Adrenal gland (tissue), 5 donors: Measurements from ENCODE around the gene CCDC91.

Experiments used
- POLR2A ChIP-seq, 2 donors: fragments of 450-650 bp; IDR thresholded peaks; one replicate each; pipeline ENCODE4 v1.6.1; 2017; ENCODE audit warnings: antibody characterized with exemption in 2 of 2, mild to moderate bottlenecking in 2 of 2, moderate library complexity in 1 of 2
- TF ChIP-seq, protein P1 (sequence below), 6 experiments: fragments of 450-650 bp in 4 of 6; fragments of 200-600 bp in 2 of 6; sonication (generic) in 1 of 6; IDR thresholded peaks; 1 replicate in 5 of 6; 2 replicates in 1 of 6; pipeline versions ENCODE4 v1.5.1 to v1.8.0; 2016 to 2021; ENCODE audit warnings: antibody characterized with exemption in 6 of 6, mild to moderate bottlenecking in 2 of 6, moderate library complexity in 1 of 6
- donor health status: DM: no; HTN: no; CAD: no.

DNA sequence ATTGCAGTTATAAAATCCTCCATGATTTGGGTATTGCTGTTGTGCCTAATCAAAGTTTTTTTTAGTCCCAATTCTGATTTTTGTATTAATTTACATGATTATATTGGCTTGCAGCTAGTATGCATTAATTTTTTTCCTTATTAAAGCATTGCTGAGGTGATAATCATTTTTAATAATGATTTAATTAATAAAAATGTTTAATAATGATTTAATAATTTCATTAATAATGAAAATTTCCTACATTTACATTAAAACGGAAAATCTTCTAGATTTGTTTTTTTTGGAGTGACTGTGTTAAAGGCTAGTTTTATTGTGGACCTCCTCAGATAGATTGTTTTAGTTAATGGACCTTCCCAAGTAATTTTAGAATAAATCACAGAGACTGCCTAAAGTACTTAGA, 79.6 kb downstream of the CCDC91 start:
- no peak for TF ChIP-seq POLR2A (IDR thresholded peaks at IDR 0.05)
- TF ChIP-seq, protein P1, sequence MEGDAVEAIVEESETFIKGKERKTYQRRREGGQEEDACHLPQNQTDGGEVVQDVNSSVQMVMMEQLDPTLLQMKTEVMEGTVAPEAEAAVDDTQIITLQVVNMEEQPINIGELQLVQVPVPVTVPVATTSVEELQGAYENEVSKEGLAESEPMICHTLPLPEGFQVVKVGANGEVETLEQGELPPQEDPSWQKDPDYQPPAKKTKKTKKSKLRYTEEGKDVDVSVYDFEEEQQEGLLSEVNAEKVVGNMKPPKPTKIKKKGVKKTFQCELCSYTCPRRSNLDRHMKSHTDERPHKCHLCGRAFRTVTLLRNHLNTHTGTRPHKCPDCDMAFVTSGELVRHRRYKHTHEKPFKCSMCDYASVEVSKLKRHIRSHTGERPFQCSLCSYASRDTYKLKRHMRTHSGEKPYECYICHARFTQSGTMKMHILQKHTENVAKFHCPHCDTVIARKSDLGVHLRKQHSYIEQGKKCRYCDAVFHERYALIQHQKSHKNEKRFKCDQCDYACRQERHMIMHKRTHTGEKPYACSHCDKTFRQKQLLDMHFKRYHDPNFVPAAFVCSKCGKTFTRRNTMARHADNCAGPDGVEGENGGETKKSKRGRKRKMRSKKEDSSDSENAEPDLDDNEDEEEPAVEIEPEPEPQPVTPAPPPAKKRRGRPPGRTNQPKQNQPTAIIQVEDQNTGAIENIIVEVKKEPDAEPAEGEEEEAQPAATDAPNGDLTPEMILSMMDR (IDR thresholded peaks at IDR 0.05), result no peak
